ENCODE results near the gene FAM53B.

FAM53B gene

GRCh38 chr10:124763267-124763666 is 19.1 kb upstream of the FAM53B start:
- no peak for DNase-seq (ENCODE audit: low read depth)
- TF ChIP-seq CTCF (IDR thresholded peaks at IDR 0.05; ENCODE audit: control insufficient read depth, insufficient read depth, low read depth, low read length, missing control alignments): no peak
- H3K4me3 ChIP-seq (ENCODE audit: control insufficient read depth, low read depth, low read length): no peak overlapping the region

- H3K4me3 ChIP-seq (ENCODE audit: control insufficient read depth, low read depth, low read length): no peak overlapping the region
- no peak for TF ChIP-seq CTCF (IDR thresholded peaks at IDR 0.05; ENCODE audit: control insufficient read depth, insufficient read depth, low read depth, low read length, missing control alignments)
- no peak for DNase-seq (ENCODE audit: low read depth)
Observed at GRCh38 chr10:124762281-124762680, 18.1 kb upstream of the FAM53B start.

GRCh38 chr10:124756156-124756903 is 12.2 kb upstream of the FAM53B start:
- no peak overlapping the region for H3K4me3 ChIP-seq (ENCODE audit: control insufficient read depth, low read depth, low read length)
- DNase-seq (ENCODE audit: low read depth): no peak

GRCh38 chr10:124755581-124755980 is 11.4 kb upstream of the FAM53B start:
- TF ChIP-seq CTCF (IDR thresholded peaks at IDR 0.05; ENCODE audit: control insufficient read depth, insufficient read depth, low read depth, low read length, missing control alignments): no peak

More at GRCh38 chr10:124756156-124756903, 12.2 kb upstream of the FAM53B start:
- no peak for TF ChIP-seq CTCF (IDR thresholded peaks at IDR 0.05; ENCODE audit: control insufficient read depth, insufficient read depth, low read depth, low read length, missing control alignments)

GRCh38 chr10:124754227-124754626 is 10.0 kb upstream of the FAM53B start:
- no peak overlapping the region for H3K4me3 ChIP-seq (ENCODE audit: control insufficient read depth, low read depth, low read length)
- no peak for DNase-seq (ENCODE audit: low read depth)
- TF ChIP-seq CTCF (IDR thresholded peaks at IDR 0.05; ENCODE audit: control insufficient read depth, insufficient read depth, low read depth, low read length, missing control alignments): no peak

More at GRCh38 chr10:124755581-124755980, 11.4 kb upstream of the FAM53B start:
- H3K4me3 ChIP-seq (ENCODE audit: control insufficient read depth, low read depth, low read length): no peak overlapping the region
- no peak for DNase-seq (ENCODE audit: low read depth)

GRCh38 chr10:124748953-124749645 is 4.9 kb upstream of the FAM53B start:
- no peak for TF ChIP-seq CTCF (IDR thresholded peaks at IDR 0.05; ENCODE audit: control insufficient read depth, insufficient read depth, low read depth, low read length, missing control alignments)
- no peak overlapping the region for H3K4me3 ChIP-seq (ENCODE audit: control insufficient read depth, low read depth, low read length)
- DNase-seq (ENCODE audit: low read depth): no peak
